Measurements from ENCODE around the gene BCCIP.

Gene BCCIP

GRCh38 chr10:125801574-125801973 lies 21.8 kb upstream of the BCCIP start:
- Histone ChIP-seq H3K27me3 (ENCODE audit: insufficient read depth, low read depth, severe bottlenecking) (no peaks in the 10 kb centered on the region), H3K4me3 (ENCODE audit: low read depth, low read length) (no peak overlapping the region), H3K36me3 (peaks cover 7% of the 10 kb centered on the region; the same call in 1 of the 2 replicates), H3K9me3 (ENCODE audit: severe bottlenecking) (no peaks in the 10 kb centered on the region), H3K27ac (no peak overlapping the region)
- no peak for DNase-seq
- no peak for TF ChIP-seq CTCF (IDR thresholded peaks at IDR 0.05; ENCODE audit: low read depth, low read length)

DNA sequence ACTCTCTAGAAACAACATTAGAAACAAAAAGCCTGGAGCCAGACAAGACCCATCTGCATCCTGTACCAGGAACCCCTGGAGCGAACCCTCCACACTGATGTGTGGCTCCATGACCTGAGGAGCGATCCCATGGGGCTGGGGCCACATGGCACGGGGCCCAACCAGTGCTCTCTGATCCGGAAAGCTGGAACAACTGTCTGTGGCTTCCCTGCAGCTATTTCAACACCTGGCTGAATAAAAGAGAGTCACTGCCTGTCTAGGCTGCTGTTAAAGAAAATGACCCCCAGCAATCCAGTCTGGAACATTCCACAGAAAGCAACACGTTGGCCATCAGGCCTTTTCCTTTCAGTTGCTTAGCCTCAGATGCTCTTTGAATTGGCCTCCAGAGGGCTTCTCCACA lies 21.2 kb upstream of the BCCIP start:
- Histone ChIP-seq H3K9me3 (ENCODE audit: severe bottlenecking) (no peaks in the 10 kb centered on the region), H3K27ac (no peak overlapping the region), H3K27me3 (ENCODE audit: insufficient read depth, low read depth, severe bottlenecking) (no peaks in the 10 kb centered on the region), H3K4me3 (ENCODE audit: low read depth, low read length) (no peak overlapping the region), H3K36me3 (peaks cover 7% of the 10 kb centered on the region; the same call in 1 of the 2 replicates)
- no peak for TF ChIP-seq CTCF (IDR thresholded peaks at IDR 0.05; ENCODE audit: low read depth, low read length)
- no peak for DNase-seq

DNA sequence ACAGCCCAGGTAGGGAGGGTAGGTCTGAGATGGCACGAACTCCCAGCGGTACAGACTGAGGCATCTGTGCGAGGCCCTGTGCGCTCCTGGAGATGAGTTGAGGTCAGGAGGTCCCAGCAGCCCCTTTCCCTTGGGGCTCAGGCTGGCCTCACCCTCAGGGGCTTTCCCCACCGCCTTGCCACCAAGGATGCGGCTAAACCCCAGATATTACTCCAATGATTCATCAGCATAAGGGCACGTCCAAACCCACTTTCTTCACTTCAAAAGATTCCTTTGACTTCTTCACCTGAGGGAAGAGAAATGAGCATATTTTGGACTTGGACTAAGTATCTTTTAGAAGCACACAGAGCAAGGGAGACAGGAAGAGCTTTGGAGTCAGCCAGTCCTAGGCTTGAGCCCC lies 20.6 kb upstream of the BCCIP start:
- peaks cover 7% of the 10 kb centered on the region; the same call in 1 of the 2 replicates for H3K36me3 ChIP-seq
- H3K4me3 ChIP-seq (ENCODE audit: low read depth, low read length) = no peak overlapping the region
- H3K27ac ChIP-seq = no peak overlapping the region
- TF ChIP-seq CTCF (IDR thresholded peaks at IDR 0.05; ENCODE audit: low read depth, low read length) = no peak
- DNase-seq = no peak
- no peaks in the 10 kb centered on the region for H3K9me3 ChIP-seq (ENCODE audit: severe bottlenecking)
- no peaks in the 10 kb centered on the region for H3K27me3 ChIP-seq (ENCODE audit: insufficient read depth, low read depth, severe bottlenecking)

DNA sequence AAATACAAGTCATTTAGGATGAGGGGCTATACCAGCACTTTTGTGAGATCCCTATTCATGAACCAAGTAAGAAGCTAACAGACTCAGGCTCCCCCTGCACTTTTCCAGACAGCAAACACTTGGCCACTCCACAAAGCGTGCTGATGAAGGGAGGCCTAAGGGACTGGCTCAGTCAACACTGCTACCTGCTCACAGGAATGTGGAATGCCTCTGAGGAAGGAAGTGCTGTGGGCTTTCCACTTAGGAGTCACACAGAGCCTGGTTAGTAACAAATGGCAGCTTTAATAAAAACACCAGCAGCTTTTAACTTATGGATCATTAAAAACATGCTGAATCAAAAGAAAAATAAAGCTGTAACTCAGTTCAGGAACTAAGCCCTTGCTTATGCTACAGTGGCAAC lies 15.3 kb upstream of the BCCIP start:
- peaks cover 7% of the 10 kb centered on the region; the same call in 1 of the 2 replicates for H3K36me3 ChIP-seq
- no peak for DNase-seq

GRCh38 chr10:125811251-125811650 lies 12.1 kb upstream of the BCCIP start:
- Histone ChIP-seq H3K27me3 (ENCODE audit: insufficient read depth, low read depth, severe bottlenecking) (no peaks in the 10 kb centered on the region), H3K9me3 (ENCODE audit: severe bottlenecking) (no peaks in the 10 kb centered on the region), H3K27ac (no peak overlapping the region), H3K4me3 (ENCODE audit: low read depth, low read length) (no peak overlapping the region), H3K36me3 (peaks cover 3% of the 10 kb centered on the region)
- no peak for TF ChIP-seq CTCF (IDR thresholded peaks at IDR 0.05; ENCODE audit: low read depth, low read length)
- DNase-seq = peak; percentile 34

More for the DNA sequence above, 15.3 kb upstream of the BCCIP start:
- Histone ChIP-seq H3K4me3 (ENCODE audit: low read depth, low read length) (no peak overlapping the region), H3K9me3 (ENCODE audit: severe bottlenecking) (no peaks in the 10 kb centered on the region), H3K27me3 (ENCODE audit: insufficient read depth, low read depth, severe bottlenecking) (no peaks in the 10 kb centered on the region), H3K27ac (no peak overlapping the region)
- TF ChIP-seq CTCF (IDR thresholded peaks at IDR 0.05; ENCODE audit: low read depth, low read length) = no peak

DNA sequence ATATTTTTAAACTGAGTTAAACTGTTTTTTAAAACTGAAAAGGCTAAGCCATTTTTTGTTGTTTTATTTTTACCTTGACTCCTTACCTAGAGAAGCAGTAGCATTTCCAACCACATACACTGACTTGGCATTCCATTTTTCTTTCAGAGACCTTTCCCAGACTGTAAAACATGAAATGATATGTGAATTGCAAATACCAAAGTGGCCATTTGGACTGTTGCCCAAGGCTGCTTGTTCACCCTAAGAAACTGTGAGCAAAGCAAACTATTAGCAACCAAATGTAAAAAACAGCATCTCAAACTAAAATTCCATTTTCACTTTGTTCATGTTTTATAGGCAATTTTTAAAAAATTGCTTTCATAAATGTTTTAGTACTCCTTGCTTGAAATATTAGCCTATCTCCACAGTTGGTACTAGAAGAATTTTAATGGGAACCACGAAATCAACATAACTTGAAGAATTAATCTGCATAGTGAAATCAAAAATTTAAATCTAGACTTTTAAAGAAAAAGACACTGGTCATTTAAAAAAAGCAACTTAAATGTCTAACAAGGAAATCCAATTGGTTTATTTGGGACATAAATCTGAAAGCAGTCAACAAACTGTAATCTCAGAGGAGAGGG lies 11.1 kb upstream of the BCCIP start:
- Histone ChIP-seq H3K9me3 (ENCODE audit: severe bottlenecking) (no peaks in the 10 kb centered on the region), H3K27me3 (ENCODE audit: insufficient read depth, low read depth, severe bottlenecking) (no peaks in the 10 kb centered on the region), H3K4me3 (ENCODE audit: low read depth, low read length) (no peak overlapping the region), H3K36me3 (no peaks in the 10 kb centered on the region; the same call in none of the 2 replicates), H3K27ac (no peak overlapping the region)
- no peak for DNase-seq
- no peak for TF ChIP-seq CTCF (IDR thresholded peaks at IDR 0.05; ENCODE audit: low read depth, low read length)
